Lower lobe of right lung (tissue), 2 donors: Measurements from ENCODE around the gene NTHL1. TPM values are rescaled to one million over a fixed set of nuclear protein-coding genes. Genes with fewer than 3 reads are reported as not detected.

Experiments used
- ATAC-seq, 2 donors: fragments of 200-7000 bp; cut with Tn5 transposase; one replicate each; pipeline ENCODE4 v1.9.1; 2020 to 2022; ENCODE audit warnings: mild to moderate bottlenecking in 2 of 2, moderate library complexity in 2 of 2
- DNase-seq: peaks from one replicate; pipeline ENCODE4 v3.0.0-alpha.2; 2020
- H3K27ac ChIP-seq: fragments of 200-600 bp; one replicate; pipeline ENCODE4 v1.8.0; 2022
- H3K27me3 ChIP-seq: fragments of 200-600 bp; one replicate; pipeline ENCODE4 v1.8.0; 2022; ENCODE audit warnings: low read depth
- H3K36me3 ChIP-seq: fragments of 200-600 bp; one replicate; pipeline ENCODE4 v1.8.0; 2022; ENCODE audit warnings: mild to moderate bottlenecking
- H3K4me1 ChIP-seq: fragments of 200-600 bp; one replicate; pipeline ENCODE4 v1.8.0; 2022
- H3K4me3 ChIP-seq: fragments of 200-600 bp; one replicate; pipeline ENCODE4 v1.8.0; 2022; ENCODE audit warnings: mild to moderate bottlenecking
- H3K9me3 ChIP-seq: fragments of 200-600 bp; one replicate; pipeline ENCODE4 v1.8.0; 2022
- CTCF ChIP-seq: fragments of 200-600 bp; IDR thresholded peaks from one replicate; pipeline ENCODE4 v1.8.0; 2022; ENCODE audit warnings: antibody characterized with exemption, mild to moderate bottlenecking
- intact Hi-C: fragments of 100-400 bp; cut with DNase I; formaldehyde crosslinking; loops from one replicate; pipeline ENCODE4 v1.11.0; 2022
- total RNA-seq: library from RNA; stranded (reverse); fragmentation: NEBNext Ultra II Directional; extraction: Animal tissue kit (Norgen Biotek cat#: 25700); gene quantifications from one replicate; pipeline ENCODE4 v1.2.1, GENCODE V29; 2021
- donor health status: DM: no; HTN: yes; CAD: no; lungs with severe emphysema.

Gene NTHL1
- total RNA-seq, 1 donor from 2014 or later = 24.3 TPM

DNA sequence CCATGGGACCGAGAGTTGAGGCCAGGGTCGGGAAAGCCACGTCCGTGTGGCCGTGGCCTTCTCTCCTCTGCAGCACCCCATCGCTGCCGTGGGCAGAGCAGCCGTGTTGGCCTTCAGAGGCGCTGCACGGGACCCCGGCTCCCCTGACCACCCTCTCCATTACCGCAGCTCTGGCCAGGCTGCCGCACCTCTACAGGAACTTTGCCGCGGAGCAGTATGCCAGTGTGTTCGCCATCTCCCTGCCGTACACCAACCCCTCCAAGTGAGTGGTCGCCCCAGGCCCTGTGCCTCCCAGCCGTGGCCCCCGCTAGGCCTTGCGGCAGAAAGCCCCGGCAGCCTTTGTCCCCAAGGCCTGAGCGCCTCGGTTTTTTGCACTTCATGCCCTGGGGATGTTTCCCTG, 28.0 kb upstream of the NTHL1 start:
- no peak for TF ChIP-seq CTCF
- Histone ChIP-seq H3K36me3 (peaks cover 96% of the 10 kb centered on the region), H3K4me3 (no peak overlapping the region), H3K27ac (no peak overlapping the region), H3K4me1 (no peaks in the 10 kb centered on the region), H3K9me3 (no peaks in the 10 kb centered on the region), H3K27me3 (no peaks in the 10 kb centered on the region)
- DNase-seq = no peak
- ATAC-seq = no peak
- intact Hi-C loops = no loop called here

DNA sequence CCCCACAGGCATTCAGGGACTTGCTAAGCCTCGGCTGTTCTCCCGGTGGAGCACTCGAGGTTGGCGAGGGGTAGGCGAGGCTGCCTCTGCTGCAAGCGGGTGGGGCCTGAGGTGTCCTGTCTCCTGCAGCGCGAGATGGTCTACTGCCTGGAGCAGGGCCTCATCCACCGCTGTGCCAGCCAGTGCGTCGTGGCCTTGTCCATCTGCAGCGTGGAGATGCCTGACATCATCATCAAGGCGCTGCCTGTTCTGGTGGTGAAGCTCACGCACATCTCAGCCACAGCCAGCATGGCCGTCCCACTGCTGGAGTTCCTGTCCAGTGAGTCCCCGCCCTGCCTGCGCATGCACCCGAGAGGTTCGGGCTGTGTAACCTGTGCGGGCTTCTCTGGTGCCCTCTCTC, 26.4 kb upstream of the NTHL1 start:
- Histone ChIP-seq H3K27ac (no peak overlapping the region), H3K36me3 (peaks cover 94% of the 10 kb centered on the region)

DNA sequence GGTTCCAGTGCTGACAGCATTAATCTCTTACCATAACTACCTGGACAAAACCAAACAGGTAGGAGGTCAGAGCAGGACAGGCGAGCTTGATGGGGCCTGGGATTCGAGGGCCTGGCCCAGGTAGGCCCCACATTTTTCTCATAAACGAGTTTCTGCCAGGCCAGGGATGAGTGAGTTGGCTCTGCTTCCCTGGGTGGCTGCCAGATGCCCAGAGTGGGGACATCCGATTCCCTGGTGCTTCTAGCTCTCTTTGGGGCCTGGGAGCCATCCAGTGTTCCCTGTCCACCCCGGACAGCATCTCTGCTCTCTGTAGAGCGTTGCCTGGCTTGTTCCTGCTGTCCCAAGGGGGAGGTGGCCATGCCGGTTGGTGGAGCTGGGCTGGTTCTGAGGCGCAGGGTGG, 25.3 kb upstream of the NTHL1 start:
- no peak for TF ChIP-seq CTCF
- H3K27ac ChIP-seq = no peak overlapping the region
- peaks cover 94% of the 10 kb centered on the region for H3K36me3 ChIP-seq
- H3K27me3 ChIP-seq = no peaks in the 10 kb centered on the region
- no peaks in the 10 kb centered on the region for H3K4me1 ChIP-seq
- no peaks in the 10 kb centered on the region for H3K9me3 ChIP-seq
- H3K4me3 ChIP-seq = no peak overlapping the region
- intact Hi-C loops = no loop called here
- DNase-seq (no peak), ATAC-seq (no peak)

More for the DNA sequence above, 26.4 kb upstream of the NTHL1 start:
- H3K9me3 ChIP-seq = no peaks in the 10 kb centered on the region
- DNase-seq (no peak), ATAC-seq (no peak)
- TF ChIP-seq CTCF = no peak
- intact Hi-C loops = no loop called here
- no peak overlapping the region for H3K4me3 ChIP-seq
- H3K27me3 ChIP-seq = no peaks in the 10 kb centered on the region
- H3K4me1 ChIP-seq = no peaks in the 10 kb centered on the region

GRCh38 chr16:2071454-2072202, 24.0 kb upstream of the NTHL1 start:
- no peaks in the 10 kb centered on the region for H3K27me3 ChIP-seq
- peaks cover 92% of the 10 kb centered on the region for H3K36me3 ChIP-seq
- H3K27ac ChIP-seq = no peak overlapping the region
- no peaks in the 10 kb centered on the region for H3K4me1 ChIP-seq
- ATAC-seq (no peak), DNase-seq (no peak)
- no peak for TF ChIP-seq CTCF
- H3K4me3 ChIP-seq = no peak overlapping the region
- intact Hi-C loops = no loop called here
- no peaks in the 10 kb centered on the region for H3K9me3 ChIP-seq

GRCh38 chr16:2070576-2071453, 23.2 kb upstream of the NTHL1 start:
- H3K4me3 ChIP-seq = no peak overlapping the region
- ATAC-seq (no peak), DNase-seq (no peak)
- no peaks in the 10 kb centered on the region for H3K4me1 ChIP-seq
- H3K9me3 ChIP-seq = no peaks in the 10 kb centered on the region
- TF ChIP-seq CTCF = no peak
- no peaks in the 10 kb centered on the region for H3K27me3 ChIP-seq
- H3K36me3 ChIP-seq = peaks cover 92% of the 10 kb centered on the region
- intact Hi-C loops = no loop called here
- H3K27ac ChIP-seq = no peak overlapping the region
